ENCODE measurements around the gene PNMA8A.

Gene PNMA8A

DNA sequence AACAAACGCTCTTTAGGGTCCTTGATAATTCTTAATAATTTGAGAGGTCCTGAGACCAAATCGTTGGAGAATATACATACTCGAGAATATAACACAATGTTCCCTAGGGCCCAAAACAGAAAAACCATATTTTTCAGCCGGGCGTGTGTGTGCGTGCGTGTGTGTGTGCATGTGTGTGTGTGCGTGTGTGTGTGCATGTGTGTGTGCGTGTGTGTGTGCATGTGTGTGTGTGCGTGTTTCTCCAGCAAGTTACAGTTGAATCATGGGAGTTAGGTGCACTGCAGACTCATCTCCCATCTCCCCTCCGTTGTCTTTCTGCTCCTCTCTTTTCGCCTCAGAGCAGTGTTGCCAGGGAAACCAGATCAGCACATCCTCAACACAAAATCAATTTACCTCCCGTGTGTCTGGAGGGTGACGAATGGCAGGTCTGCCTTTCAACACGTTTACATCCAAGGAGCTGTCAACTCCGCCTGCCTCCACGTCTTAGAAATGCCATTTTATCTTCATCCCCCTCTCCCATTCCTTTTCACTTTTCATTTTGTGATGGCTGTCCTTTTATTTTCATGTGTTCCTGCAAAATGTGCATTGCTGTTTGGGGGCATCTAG, 32.6 kb upstream of the PNMA8A start:
- no peaks in the 10 kb centered on the region for H3K9me3 ChIP-seq (ENCODE audit: low read length)
- H3K36me3 ChIP-seq (ENCODE audit: insufficient read depth, low read length), result no peaks in the 10 kb centered on the region
- H3K4me3 ChIP-seq (ENCODE audit: low read depth, low read length, poor library complexity, severe bottlenecking), result no peak overlapping the region
- no peaks in the 10 kb centered on the region for H3K79me2 ChIP-seq (ENCODE audit: insufficient read depth, low read length)
- no peak overlapping the region for H3K27ac ChIP-seq (ENCODE audit: low read depth, low read length, poor library complexity, severe bottlenecking)
- no peak overlapping the region for H2AFZ ChIP-seq (ENCODE audit: low read length)
- H3K9ac ChIP-seq (ENCODE audit: low read length), result no peak overlapping the region
- no peaks in the 10 kb centered on the region for H3K9me2 ChIP-seq (ENCODE audit: low read depth, low read length)
- H4K20me1 ChIP-seq (ENCODE audit: insufficient read depth, low read length), result no peaks in the 10 kb centered on the region
- peaks cover 4% of the 10 kb centered on the region; the same call in 1 of the 2 replicates for H3K27me3 ChIP-seq (ENCODE audit: insufficient read depth, low read length)
- no peak for TF ChIP-seq EZH2 (IDR thresholded peaks at IDR 0.05; ENCODE audit: borderline replicate concordance, low read length)
- TF ChIP-seq, protein P1, sequence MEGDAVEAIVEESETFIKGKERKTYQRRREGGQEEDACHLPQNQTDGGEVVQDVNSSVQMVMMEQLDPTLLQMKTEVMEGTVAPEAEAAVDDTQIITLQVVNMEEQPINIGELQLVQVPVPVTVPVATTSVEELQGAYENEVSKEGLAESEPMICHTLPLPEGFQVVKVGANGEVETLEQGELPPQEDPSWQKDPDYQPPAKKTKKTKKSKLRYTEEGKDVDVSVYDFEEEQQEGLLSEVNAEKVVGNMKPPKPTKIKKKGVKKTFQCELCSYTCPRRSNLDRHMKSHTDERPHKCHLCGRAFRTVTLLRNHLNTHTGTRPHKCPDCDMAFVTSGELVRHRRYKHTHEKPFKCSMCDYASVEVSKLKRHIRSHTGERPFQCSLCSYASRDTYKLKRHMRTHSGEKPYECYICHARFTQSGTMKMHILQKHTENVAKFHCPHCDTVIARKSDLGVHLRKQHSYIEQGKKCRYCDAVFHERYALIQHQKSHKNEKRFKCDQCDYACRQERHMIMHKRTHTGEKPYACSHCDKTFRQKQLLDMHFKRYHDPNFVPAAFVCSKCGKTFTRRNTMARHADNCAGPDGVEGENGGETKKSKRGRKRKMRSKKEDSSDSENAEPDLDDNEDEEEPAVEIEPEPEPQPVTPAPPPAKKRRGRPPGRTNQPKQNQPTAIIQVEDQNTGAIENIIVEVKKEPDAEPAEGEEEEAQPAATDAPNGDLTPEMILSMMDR (IDR thresholded peaks at IDR 0.05; ENCODE audit: low read length), result no peak
- H3K4me2 ChIP-seq (ENCODE audit: low read length), result no peak overlapping the region
- no peaks in the 10 kb centered on the region for H3K4me1 ChIP-seq (ENCODE audit: insufficient read depth, low read length, severe bottlenecking)
- no peaks in the 10 kb centered on the region for H3F3A ChIP-seq (ENCODE audit: insufficient read depth, low read length)

DNA sequence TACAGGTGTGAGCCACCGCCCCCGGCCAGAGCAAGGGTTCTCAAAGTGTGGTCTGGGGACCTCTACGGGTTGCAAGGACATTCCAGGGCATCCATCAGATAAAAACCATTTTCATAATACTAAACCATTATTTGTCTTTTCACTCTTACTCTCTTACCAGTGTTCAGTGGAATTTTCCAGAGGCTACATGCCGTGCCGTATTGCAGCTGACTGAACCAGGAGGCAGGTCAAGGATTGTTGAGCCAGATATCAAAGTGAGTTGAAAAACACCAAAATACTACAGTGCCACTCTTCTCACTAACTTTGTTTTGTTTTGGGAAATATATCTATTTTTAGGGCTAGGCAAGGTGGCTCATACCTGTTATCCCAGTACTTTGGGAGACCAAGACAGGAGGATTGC, 31.5 kb upstream of the PNMA8A start:
- Histone ChIP-seq H4K20me1 (ENCODE audit: insufficient read depth, low read length) (no peaks in the 10 kb centered on the region), H3K4me3 (ENCODE audit: low read depth, low read length, poor library complexity, severe bottlenecking) (no peak overlapping the region), H3K4me1 (ENCODE audit: insufficient read depth, low read length, severe bottlenecking) (no peaks in the 10 kb centered on the region), H3K4me2 (ENCODE audit: low read length) (no peak overlapping the region), H3K79me2 (ENCODE audit: insufficient read depth, low read length) (no peaks in the 10 kb centered on the region), H2AFZ (ENCODE audit: low read length) (no peak overlapping the region), H3K27me3 (ENCODE audit: insufficient read depth, low read length) (peaks cover 4% of the 10 kb centered on the region; the same call in 1 of the 2 replicates), H3K9me2 (ENCODE audit: low read depth, low read length) (no peaks in the 10 kb centered on the region), H3K27ac (ENCODE audit: low read depth, low read length, poor library complexity, severe bottlenecking) (no peak overlapping the region), H3K36me3 (ENCODE audit: insufficient read depth, low read length) (no peaks in the 10 kb centered on the region), H3K9me3 (ENCODE audit: low read length) (no peaks in the 10 kb centered on the region), H3K9ac (ENCODE audit: low read length) (no peak overlapping the region), H3F3A (ENCODE audit: insufficient read depth, low read length) (no peaks in the 10 kb centered on the region)
- TF ChIP-seq EZH2 (IDR thresholded peaks at IDR 0.05; ENCODE audit: borderline replicate concordance, low read length), result no peak
- TF ChIP-seq, protein P1 (IDR thresholded peaks at IDR 0.05; ENCODE audit: low read length), result no peak

DNA sequence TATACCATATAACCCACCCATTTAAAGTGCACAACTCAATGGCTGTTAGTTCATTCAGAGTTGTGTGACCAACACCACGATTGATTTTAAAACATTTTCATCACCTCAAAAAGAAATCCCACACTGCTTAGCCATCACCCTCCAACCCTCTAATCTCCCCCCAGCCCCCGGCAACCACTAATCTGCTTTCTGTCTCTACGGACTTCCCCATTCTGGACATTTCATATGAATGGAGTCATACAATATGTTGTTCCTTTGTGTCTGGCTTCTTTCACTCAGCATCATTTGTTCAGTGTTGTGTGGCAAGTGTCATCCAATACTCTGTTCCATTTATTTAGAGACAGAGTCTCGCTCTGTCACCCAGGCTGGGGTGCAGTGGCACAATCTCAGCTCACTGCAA, 28.3 kb upstream of the PNMA8A start:
- Histone ChIP-seq H3F3A (ENCODE audit: insufficient read depth, low read length) (no peaks in the 10 kb centered on the region), H3K9me2 (ENCODE audit: low read depth, low read length) (no peaks in the 10 kb centered on the region), H3K4me2 (ENCODE audit: low read length) (no peak overlapping the region), H3K36me3 (ENCODE audit: insufficient read depth, low read length) (no peaks in the 10 kb centered on the region), H3K9ac (ENCODE audit: low read length) (no peak overlapping the region), H3K27me3 (ENCODE audit: insufficient read depth, low read length) (peaks cover 4% of the 10 kb centered on the region; the same call in 1 of the 2 replicates), H3K4me3 (ENCODE audit: low read depth, low read length, poor library complexity, severe bottlenecking) (no peak overlapping the region), H3K79me2 (ENCODE audit: insufficient read depth, low read length) (no peaks in the 10 kb centered on the region), H3K9me3 (ENCODE audit: low read length) (no peaks in the 10 kb centered on the region), H4K20me1 (ENCODE audit: insufficient read depth, low read length) (no peaks in the 10 kb centered on the region), H3K4me1 (ENCODE audit: insufficient read depth, low read length, severe bottlenecking) (no peaks in the 10 kb centered on the region), H3K27ac (ENCODE audit: low read depth, low read length, poor library complexity, severe bottlenecking) (no peak overlapping the region), H2AFZ (ENCODE audit: low read length) (no peak overlapping the region)
- no peak for TF ChIP-seq EZH2 (IDR thresholded peaks at IDR 0.05; ENCODE audit: borderline replicate concordance, low read length)
- TF ChIP-seq, protein P1 (IDR thresholded peaks at IDR 0.05; ENCODE audit: low read length), result no peak
